ENCODE results near the gene NCCRP1. TPM values are rescaled to one million over a fixed set of nuclear protein-coding genes. Genes with fewer than 3 reads are reported as not detected.

Gene NCCRP1
- total RNA-seq, 2 donors from 2014 or later = 0.27 TPM; not detected in 1

- no peak for TF ChIP-seq CTCF (IDR thresholded peaks at IDR 0.05)
- no peak for ATAC-seq (ENCODE audit: insufficient number of reproducible peaks, low FRiP score, low read depth)
Observed at GRCh38 chr19:39190768-39191167, 6.0 kb upstream of the NCCRP1 start.

DNA sequence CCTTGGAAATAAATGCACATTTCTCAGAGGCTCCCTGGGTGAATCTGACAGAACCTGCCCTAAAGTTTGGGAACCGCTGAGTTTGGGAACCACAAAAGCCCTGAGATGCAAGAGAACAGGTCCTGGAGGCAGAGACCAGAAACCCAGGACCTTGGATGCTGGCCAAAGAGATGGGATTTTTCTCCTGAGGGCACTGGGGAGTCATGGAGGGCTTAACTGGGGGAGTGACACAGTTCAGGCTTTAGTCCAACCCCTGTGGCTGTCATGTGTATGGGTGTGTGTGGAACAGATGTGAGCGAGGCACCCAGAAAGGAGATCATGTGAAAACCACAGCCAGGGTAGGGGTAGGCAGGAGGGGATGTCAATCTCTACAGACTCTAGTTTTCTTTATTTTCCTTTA is 3.9 kb upstream of the NCCRP1 start:
- Histone ChIP-seq H3K36me3 (no peaks in the 10 kb centered on the region), H3K27ac (no peak overlapping the region), H3K4me3 (no peak overlapping the region), H3K9me3 (no peaks in the 10 kb centered on the region), H3K4me1 (ENCODE audit: control insufficient read depth in 1 of 2, low read depth in 2 of 2) (peaks cover 4 to 6% of the 10 kb centered on the region in 2 donors), H3K27me3 (replicated peaks; ENCODE audit: insufficient read depth) (no peaks in the 10 kb centered on the region)
- ATAC-seq (ENCODE audit: insufficient number of reproducible peaks, low FRiP score, low read depth) (no peak), DNase-seq (ENCODE audit: low spot score) (no peak)
- no peak for TF ChIP-seq CTCF (IDR thresholded peaks at IDR 0.05)

More at GRCh38 chr19:39190768-39191167, 6.0 kb upstream of the NCCRP1 start:
- H3K27me3 ChIP-seq (replicated peaks; ENCODE audit: insufficient read depth) = no peaks in the 10 kb centered on the region
- H3K4me1 ChIP-seq (ENCODE audit: control insufficient read depth in 1 of 2, low read depth in 2 of 2) = no peaks in the 10 kb centered on the region
- H3K27ac ChIP-seq = no peak overlapping the region
- DNase-seq (ENCODE audit: low spot score) = no peak
- no peaks in the 10 kb centered on the region for H3K36me3 ChIP-seq
- no peak overlapping the region for H3K4me3 ChIP-seq
- no peaks in the 10 kb centered on the region for H3K9me3 ChIP-seq

- DNase-seq (ENCODE audit: low spot score) (no peak), ATAC-seq (ENCODE audit: insufficient number of reproducible peaks, low FRiP score, low read depth) (no peak)
- Histone ChIP-seq H3K27ac (no peak overlapping the region), H3K27me3 (replicated peaks; ENCODE audit: insufficient read depth) (peaks cover 6% of the 10 kb centered on the region), H3K9me3 (no peaks in the 10 kb centered on the region), H3K4me1 (ENCODE audit: control insufficient read depth in 1 of 2, low read depth in 2 of 2) (peaks cover 4 to 6% of the 10 kb centered on the region in 2 donors), H3K36me3 (no peaks in the 10 kb centered on the region), H3K4me3 (no peak overlapping the region)
- no peak for TF ChIP-seq CTCF (IDR thresholded peaks at IDR 0.05)
Observed at GRCh38 chr19:39193803-39194202, 3.0 kb upstream of the NCCRP1 start.

DNA sequence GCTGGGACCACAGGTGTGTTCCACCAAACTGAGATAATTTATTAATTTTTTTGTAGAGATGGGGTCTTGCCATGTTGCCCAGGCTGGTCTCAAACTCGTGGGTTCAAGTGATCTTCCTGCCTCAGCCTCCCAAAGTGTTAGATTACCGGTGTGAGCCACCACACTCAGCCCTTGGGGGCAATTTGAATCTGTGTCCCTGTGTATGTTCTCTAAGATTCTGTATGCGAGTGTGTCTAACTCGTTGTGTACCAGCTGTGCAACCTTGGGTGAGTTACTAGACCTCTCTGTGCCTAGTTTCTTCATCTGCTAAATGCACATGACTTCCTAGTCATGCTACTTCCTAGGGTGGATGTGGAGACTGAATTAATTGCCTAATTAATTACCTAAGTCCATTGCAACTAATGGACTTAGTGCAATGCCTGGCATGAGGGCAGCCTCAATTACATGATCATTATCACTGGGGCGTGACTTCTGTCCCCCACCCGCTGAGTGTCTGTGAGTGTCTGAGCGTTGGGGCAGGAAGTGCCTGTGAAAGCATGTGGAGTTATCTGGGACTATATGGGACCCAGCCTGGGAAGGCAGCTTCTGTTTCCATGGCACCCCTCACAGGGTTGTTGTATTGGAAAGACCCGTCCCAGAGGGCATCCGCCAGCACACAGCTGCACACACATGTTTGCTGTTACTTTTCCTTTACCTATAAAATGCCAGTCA is 1.8 kb upstream of the NCCRP1 start:
- Histone ChIP-seq H3K4me3 (no peak overlapping the region), H3K4me1 (ENCODE audit: control insufficient read depth in 1 of 2, low read depth in 2 of 2) (peaks cover 4 to 6% of the 10 kb centered on the region in 2 donors), H3K9me3 (no peaks in the 10 kb centered on the region), H3K27ac (no peak overlapping the region), H3K27me3 (replicated peaks; ENCODE audit: insufficient read depth) (peaks cover 6% of the 10 kb centered on the region), H3K36me3 (no peaks in the 10 kb centered on the region)
- ATAC-seq (ENCODE audit: insufficient number of reproducible peaks, low FRiP score, low read depth) = no peak
- no peak for DNase-seq (ENCODE audit: low spot score)
- no peak for TF ChIP-seq CTCF (IDR thresholded peaks at IDR 0.05)

DNA sequence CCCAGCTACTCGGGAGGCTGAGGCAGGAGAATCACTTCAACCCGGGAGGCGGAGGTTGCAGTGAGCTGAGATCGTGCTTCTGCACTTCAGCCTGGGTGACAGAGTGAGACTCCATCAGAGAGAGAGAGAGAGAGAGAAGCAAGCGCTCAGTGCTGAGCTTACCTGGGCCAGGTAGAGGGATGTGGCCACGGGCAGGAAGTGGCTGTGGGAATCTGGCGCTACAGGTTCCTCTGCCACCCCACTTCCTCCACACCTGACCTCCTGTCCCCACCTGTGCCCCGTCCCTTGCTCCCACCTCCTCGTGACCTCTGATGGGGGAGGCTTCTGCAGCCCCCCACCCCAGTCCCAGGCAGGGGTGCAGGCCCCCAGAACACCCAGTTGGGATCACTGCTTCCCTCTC is 1.0 kb upstream of the NCCRP1 start:
- H3K27me3 ChIP-seq (replicated peaks; ENCODE audit: insufficient read depth) = peaks cover 6% of the 10 kb centered on the region
- no peak overlapping the region for H3K4me3 ChIP-seq
- peaks cover 4 to 6% of the 10 kb centered on the region in 2 donors for H3K4me1 ChIP-seq (ENCODE audit: control insufficient read depth in 1 of 2, low read depth in 2 of 2)
- H3K27ac ChIP-seq = no peak overlapping the region
- no peaks in the 10 kb centered on the region for H3K36me3 ChIP-seq
- TF ChIP-seq CTCF (IDR thresholded peaks at IDR 0.05) = no peak
- ATAC-seq (ENCODE audit: insufficient number of reproducible peaks, low FRiP score, low read depth) = no peak
- no peak for DNase-seq (ENCODE audit: low spot score)
- no peaks in the 10 kb centered on the region for H3K9me3 ChIP-seq

Measured in thoracic aorta (tissue), 2 donors.